GM12864 (cell line): Measurements from ENCODE around the gene JAK2.
"Not testable (repeated sequence)": the region's sequence is repeated elsewhere in the genome, so short reads cannot be mapped to it uniquely, and the experiment has no call there.

ENCODE experiments used
- DNase-seq: peaks from one replicate; pipeline ENCODE4 v3.0.0-alpha.2; 2011; ENCODE audit warnings: low read depth
- H3K4me3 ChIP-seq: 2 replicates; pipeline ENCODE4 v1.5.1; 2011; ENCODE audit warnings: mild to moderate bottlenecking, low read depth, low read length, control low read depth
- CTCF ChIP-seq: IDR thresholded peaks from 2 replicates; pipeline ENCODE4 v1.5.1; 2011; ENCODE audit warnings: low read depth, mild to moderate bottlenecking, moderate library complexity, low read length, control low read depth, inconsistent platforms; ENCODE audit errors: missing control alignments

The JAK2 gene

GRCh38 chr9:5004481-5004880, 19.4 kb downstream of the JAK2 start:
- no peak for DNase-seq

GRCh38 chr9:5008202-5008601, 23.1 kb downstream of the JAK2 start:
- DNase-seq = no peak
- TF ChIP-seq CTCF = no peak
- H3K4me3 ChIP-seq = no peak overlapping the region

More at GRCh38 chr9:5004481-5004880, 19.4 kb downstream of the JAK2 start:
- no peak for TF ChIP-seq CTCF
- H3K4me3 ChIP-seq = no peak overlapping the region

- no peak for DNase-seq
- TF ChIP-seq CTCF = no peak
- H3K4me3 ChIP-seq = no peak overlapping the region
Observed at GRCh38 chr9:5013374-5013773, 28.3 kb downstream of the JAK2 start.

- no peak overlapping the region for H3K4me3 ChIP-seq
- no peak for DNase-seq
- no peak for TF ChIP-seq CTCF
Observed at GRCh38 chr9:5015934-5016333, 30.9 kb downstream of the JAK2 start.

- no peak for DNase-seq
- H3K4me3 ChIP-seq = no peak overlapping the region
- TF ChIP-seq CTCF = no peak
Observed at GRCh38 chr9:5025416-5025815, 40.3 kb downstream of the JAK2 start.

- DNase-seq, H3K4me3 ChIP-seq: not testable (repeated sequence)
Observed at GRCh38 chr9:5031941-5032340, 46.9 kb downstream of the JAK2 start.

GRCh38 chr9:5040730-5041389, 55.8 kb downstream of the JAK2 start:
- DNase-seq = no peak
- H3K4me3 ChIP-seq = no peak overlapping the region
- no peak for TF ChIP-seq CTCF
